NB4 (cell line): Measurements from ENCODE around the gene SPANXA2.
"Not testable (repeated sequence)": the region's sequence is repeated elsewhere in the genome, so short reads cannot be mapped to it uniquely, and the experiment has no call there.

Experiments used
- DNase-seq: peaks from one replicate; pipeline ENCODE4 v3.0.0; 2010; ENCODE audit warnings: low read depth
- H3K4me3 ChIP-seq: one replicate; pipeline ENCODE4 v1.5.1; 2011; ENCODE audit warnings: mild to moderate bottlenecking, low read depth, low read length, moderate library complexity
- MAX ChIP-seq: IDR thresholded peaks from 2 replicates; pipeline ENCODE4 v1.6.1; 2011; ENCODE audit warnings: low read depth, low read length
- MYC ChIP-seq: IDR thresholded peaks from 2 replicates; pipeline ENCODE4 v1.6.1; 2011; ENCODE audit warnings: low read depth, low read length
- POLR2A ChIP-seq: IDR thresholded peaks from 2 replicates; pipeline ENCODE4 v1.6.1; 2011; ENCODE audit warnings: mild to moderate bottlenecking; ENCODE audit not compliant: insufficient read length; ENCODE audit errors: extremely low read depth
- TF ChIP-seq, protein P1 (sequence below): IDR thresholded peaks from one replicate; pipeline ENCODE4 v1.5.1; 2012; ENCODE audit warnings: low read depth, low read length

Gene SPANXA2

GRCh38 chrX:141589408-141589807 lies at the start of gene SPANXA2:
Gene SPANXA2 (plus strand): TSS chrX:141589708. CDS start chrX:141589768, 60 bp downstream.
- DNase-seq, H3K4me3 ChIP-seq: not testable (repeated sequence)

GRCh38 chrX:141542551-141542950 lies 47.0 kb upstream of the SPANXA2 start:
- DNase-seq, H3K4me3 ChIP-seq: not testable (repeated sequence)

- not testable (repeated sequence) for DNase-seq, H3K4me3 ChIP-seq
Observed at GRCh38 chrX:141584638-141585037, 4.9 kb upstream of the SPANXA2 start, which contains the start of gene SPANXA1. Gene SPANXA1 (minus strand): TSS chrX:141584738. CDS start chrX:141584678, 60 bp downstream.

DNA sequence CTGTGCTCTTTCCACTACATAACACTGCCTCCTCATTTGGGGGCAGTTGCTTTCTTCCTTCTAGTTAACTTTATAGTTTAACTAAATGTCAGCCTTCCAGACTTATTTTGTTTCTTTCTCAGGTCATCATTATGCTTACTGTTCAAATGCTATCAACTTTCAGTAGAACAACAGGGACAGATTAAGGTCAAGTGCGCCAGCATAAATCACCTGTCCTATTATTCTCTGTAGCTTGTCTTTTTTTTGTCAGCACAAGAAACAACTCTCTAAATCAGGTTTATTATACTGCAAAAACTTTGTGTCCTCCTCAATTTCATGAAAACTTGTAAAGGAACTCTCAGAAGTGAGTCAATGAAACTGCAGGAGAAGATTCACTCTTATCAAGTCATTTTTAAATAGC lies 19.6 kb downstream of the SPANXA2 start:
- H3K4me3 ChIP-seq = no peak overlapping the region
- TF ChIP-seq MAX = no peak
- no peak for DNase-seq

DNA sequence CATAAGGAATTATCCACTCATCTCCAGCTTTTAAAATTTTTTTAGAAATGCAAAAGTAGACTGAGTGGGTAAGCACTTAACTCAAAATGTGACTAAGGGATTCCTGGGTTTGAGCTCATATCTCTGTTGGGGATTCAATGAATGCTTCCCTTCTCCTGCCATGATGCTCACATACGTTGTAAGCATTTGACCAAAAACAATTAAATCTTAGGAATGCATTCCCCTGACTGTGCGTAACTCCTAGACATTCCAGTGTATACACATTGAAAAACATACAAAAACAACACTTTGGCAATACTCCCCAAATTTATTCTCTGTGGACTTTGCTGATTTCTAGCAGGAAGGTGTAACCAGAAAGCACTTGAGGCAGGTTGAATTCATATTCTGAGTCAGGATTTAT lies 29.8 kb downstream of the SPANXA2 start:
- no peak for DNase-seq
- H3K4me3 ChIP-seq = no peak overlapping the region
- TF ChIP-seq, protein P1, sequence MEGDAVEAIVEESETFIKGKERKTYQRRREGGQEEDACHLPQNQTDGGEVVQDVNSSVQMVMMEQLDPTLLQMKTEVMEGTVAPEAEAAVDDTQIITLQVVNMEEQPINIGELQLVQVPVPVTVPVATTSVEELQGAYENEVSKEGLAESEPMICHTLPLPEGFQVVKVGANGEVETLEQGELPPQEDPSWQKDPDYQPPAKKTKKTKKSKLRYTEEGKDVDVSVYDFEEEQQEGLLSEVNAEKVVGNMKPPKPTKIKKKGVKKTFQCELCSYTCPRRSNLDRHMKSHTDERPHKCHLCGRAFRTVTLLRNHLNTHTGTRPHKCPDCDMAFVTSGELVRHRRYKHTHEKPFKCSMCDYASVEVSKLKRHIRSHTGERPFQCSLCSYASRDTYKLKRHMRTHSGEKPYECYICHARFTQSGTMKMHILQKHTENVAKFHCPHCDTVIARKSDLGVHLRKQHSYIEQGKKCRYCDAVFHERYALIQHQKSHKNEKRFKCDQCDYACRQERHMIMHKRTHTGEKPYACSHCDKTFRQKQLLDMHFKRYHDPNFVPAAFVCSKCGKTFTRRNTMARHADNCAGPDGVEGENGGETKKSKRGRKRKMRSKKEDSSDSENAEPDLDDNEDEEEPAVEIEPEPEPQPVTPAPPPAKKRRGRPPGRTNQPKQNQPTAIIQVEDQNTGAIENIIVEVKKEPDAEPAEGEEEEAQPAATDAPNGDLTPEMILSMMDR = no peak
- TF ChIP-seq MAX (no peak), POLR2A (no peak), MYC (no peak)

GRCh38 chrX:141632124-141632523 lies 42.6 kb downstream of the SPANXA2 start:
- no peak overlapping the region for H3K4me3 ChIP-seq
- DNase-seq = no peak
- no peak for TF ChIP-seq MAX
- TF ChIP-seq, protein P1 = no peak
- no peak for TF ChIP-seq POLR2A
- TF ChIP-seq MYC = no peak

DNA sequence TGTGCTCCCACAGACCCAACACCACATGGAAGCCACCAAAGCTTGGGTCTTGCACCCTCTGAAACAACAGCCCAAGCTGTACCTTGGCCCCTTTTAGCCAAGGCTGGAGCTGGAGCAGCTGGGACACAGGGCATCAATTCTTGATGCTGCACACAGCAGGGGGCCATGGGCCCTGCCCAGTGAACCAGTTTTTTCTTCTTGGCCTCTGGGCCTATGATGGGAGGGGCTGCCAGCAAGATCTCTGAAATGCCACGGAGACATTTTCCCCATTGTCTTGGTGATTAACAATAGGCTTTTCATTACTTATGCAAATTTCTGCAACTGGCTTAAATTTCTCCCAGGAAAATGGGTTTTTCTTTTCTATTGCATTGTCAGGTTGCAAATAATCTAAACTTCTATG lies 49.0 kb downstream of the SPANXA2 start:
- no peak for DNase-seq
- no peak for TF ChIP-seq MYC
- no peak for TF ChIP-seq POLR2A
- TF ChIP-seq, protein P1 = no peak
- H3K4me3 ChIP-seq = no peak overlapping the region
